Vagina (tissue), 2 donors: Measurements from ENCODE around the gene GRK5.

Source experiments
- POLR2A ChIP-seq, 2 donors: fragments of 450-650 bp; IDR thresholded peaks; one replicate each; pipeline ENCODE4 v1.6.1; 2017; ENCODE audit warnings: antibody characterized with exemption in 2 of 2, mild to moderate bottlenecking in 2 of 2, moderate library complexity in 2 of 2
- TF ChIP-seq, protein P1 (sequence below), 3 experiments: fragments of 450-650 bp in 2 of 3; fragments of 200-600 bp in 1 of 3; sonication (generic) in 1 of 3; IDR thresholded peaks; one replicate each; pipeline ENCODE4 v1.5.1; 2017 to 2019; ENCODE audit warnings: antibody characterized with exemption in 3 of 3, mild to moderate bottlenecking in 2 of 3, moderate library complexity in 2 of 3

DNA sequence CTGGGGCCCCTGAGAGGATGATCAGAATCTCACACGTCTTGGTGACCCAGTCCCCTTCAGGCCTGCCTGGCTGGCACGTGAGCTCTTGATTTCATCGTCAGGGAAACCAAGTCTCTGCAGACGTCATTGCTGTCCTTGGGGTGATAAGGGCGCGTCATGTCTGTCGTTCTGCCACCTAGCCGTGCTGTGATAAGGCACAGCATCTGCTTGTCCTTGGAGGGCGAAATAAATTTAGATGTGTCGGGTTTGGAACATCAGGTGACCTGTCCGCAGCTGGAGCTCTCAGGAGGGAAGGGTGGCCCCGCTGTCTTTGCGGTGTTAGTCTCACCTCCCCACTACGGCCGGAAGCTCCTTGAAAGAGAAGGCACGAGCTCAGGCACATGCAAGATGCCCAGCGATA lies 129.2 kb downstream of the GRK5 start:
- TF ChIP-seq POLR2A (IDR thresholded peaks at IDR 0.05) = no peak
- TF ChIP-seq, protein P1, sequence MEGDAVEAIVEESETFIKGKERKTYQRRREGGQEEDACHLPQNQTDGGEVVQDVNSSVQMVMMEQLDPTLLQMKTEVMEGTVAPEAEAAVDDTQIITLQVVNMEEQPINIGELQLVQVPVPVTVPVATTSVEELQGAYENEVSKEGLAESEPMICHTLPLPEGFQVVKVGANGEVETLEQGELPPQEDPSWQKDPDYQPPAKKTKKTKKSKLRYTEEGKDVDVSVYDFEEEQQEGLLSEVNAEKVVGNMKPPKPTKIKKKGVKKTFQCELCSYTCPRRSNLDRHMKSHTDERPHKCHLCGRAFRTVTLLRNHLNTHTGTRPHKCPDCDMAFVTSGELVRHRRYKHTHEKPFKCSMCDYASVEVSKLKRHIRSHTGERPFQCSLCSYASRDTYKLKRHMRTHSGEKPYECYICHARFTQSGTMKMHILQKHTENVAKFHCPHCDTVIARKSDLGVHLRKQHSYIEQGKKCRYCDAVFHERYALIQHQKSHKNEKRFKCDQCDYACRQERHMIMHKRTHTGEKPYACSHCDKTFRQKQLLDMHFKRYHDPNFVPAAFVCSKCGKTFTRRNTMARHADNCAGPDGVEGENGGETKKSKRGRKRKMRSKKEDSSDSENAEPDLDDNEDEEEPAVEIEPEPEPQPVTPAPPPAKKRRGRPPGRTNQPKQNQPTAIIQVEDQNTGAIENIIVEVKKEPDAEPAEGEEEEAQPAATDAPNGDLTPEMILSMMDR (IDR thresholded peaks at IDR 0.05) = no peak
